ENCODE measurements around the gene CSRNP3. TPM values are rescaled to one million over a fixed set of nuclear protein-coding genes. Genes with fewer than 3 reads are reported as not detected.

Gene CSRNP3
- total RNA-seq, 1 experiment from 2014 or later = 1.3 TPM

DNA sequence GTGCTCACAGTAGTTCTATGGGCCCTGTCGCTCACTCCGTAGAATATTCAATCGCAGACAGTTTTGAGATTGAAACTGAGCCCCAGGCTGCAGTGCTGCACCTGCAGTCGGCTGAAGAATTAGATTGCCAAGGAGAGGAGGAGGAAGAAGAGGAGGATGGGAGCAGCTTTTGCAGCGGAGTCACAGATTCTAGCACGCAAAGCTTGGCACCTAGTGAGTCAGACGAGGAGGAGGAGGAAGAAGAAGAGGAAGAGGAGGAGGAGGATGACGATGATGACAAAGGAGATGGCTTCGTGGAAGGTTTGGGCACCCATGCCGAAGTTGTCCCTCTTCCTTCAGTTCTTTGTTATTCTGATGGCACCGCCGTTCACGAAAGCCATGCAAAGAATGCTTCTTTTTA, 209.4 kb downstream of the CSRNP3 start:
- ChIA-PET POLR2A (no interaction called here), CTCF (no interaction called here)
- Histone ChIP-seq H3K9me3 (no peaks in the 10 kb centered on the region), H3K27me3 (replicated peaks; ENCODE audit: control insufficient read depth, insufficient read depth, low read length) (no peaks in the 10 kb centered on the region), H3K36me3 (ENCODE audit: control insufficient read depth, insufficient read depth, low read length) (no peaks in the 10 kb centered on the region), H3K4me1 (no peaks in the 10 kb centered on the region), H3K4me3 (ENCODE audit: low read depth, low read length) (no peak overlapping the region)
- intact Hi-C loops (cut with micrococcal nuclease; ENCODE audit: unreplicated experiment) = no loop called here
- Mint-ChIP-seq H3K27me3 (ENCODE audit: insufficient read depth, unreplicated experiment) (no peaks in the 10 kb centered on the region), H3K9me3 (ENCODE audit: unreplicated experiment) (no peaks in the 10 kb centered on the region), H3K27ac (ENCODE audit: unreplicated experiment) (no peak overlapping the region), H3K4me3 (ENCODE audit: unreplicated experiment) (no peak overlapping the region), H3K36me3 (ENCODE audit: insufficient read depth, unreplicated experiment) (no peaks in the 10 kb centered on the region), H3K4me1 (ENCODE audit: low read depth, unreplicated experiment) (no peaks in the 10 kb centered on the region)
- no TSS peak for BruUV-seq (replicated peaks)
- TF ChIP-seq, protein P1, sequence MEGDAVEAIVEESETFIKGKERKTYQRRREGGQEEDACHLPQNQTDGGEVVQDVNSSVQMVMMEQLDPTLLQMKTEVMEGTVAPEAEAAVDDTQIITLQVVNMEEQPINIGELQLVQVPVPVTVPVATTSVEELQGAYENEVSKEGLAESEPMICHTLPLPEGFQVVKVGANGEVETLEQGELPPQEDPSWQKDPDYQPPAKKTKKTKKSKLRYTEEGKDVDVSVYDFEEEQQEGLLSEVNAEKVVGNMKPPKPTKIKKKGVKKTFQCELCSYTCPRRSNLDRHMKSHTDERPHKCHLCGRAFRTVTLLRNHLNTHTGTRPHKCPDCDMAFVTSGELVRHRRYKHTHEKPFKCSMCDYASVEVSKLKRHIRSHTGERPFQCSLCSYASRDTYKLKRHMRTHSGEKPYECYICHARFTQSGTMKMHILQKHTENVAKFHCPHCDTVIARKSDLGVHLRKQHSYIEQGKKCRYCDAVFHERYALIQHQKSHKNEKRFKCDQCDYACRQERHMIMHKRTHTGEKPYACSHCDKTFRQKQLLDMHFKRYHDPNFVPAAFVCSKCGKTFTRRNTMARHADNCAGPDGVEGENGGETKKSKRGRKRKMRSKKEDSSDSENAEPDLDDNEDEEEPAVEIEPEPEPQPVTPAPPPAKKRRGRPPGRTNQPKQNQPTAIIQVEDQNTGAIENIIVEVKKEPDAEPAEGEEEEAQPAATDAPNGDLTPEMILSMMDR (IDR thresholded peaks at IDR 0.05; ENCODE audit: insufficient read depth in 1 of 2, low read depth in 1 of 2, low read length in 1 of 2, severe bottlenecking in 1 of 2, unreplicated experiment in 1 of 2) = no peak
- no peak for DNase-seq

DNA sequence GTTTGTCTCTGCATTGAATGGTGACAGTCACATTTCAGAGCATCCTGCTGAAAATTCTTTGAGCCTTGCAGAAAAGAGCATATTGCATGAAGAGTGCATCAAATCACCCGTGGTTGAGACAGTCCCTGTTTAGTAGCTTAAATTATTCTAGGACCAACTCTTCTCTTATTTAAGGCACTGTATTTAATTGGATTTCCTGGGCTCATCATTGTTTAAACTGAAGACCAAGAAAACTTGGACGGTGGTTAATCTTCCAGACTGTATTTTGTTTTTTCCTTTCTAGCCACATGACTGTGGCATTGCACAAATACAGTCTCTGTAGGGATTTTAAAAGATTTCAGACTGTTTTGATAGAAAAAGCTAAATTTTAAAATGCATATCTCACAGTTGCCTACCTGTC, 210.1 kb downstream of the CSRNP3 start:
- Mint-ChIP-seq H3K4me1 (ENCODE audit: low read depth, unreplicated experiment) (no peaks in the 10 kb centered on the region), H3K27me3 (ENCODE audit: insufficient read depth, unreplicated experiment) (no peaks in the 10 kb centered on the region), H3K4me3 (ENCODE audit: unreplicated experiment) (no peak overlapping the region), H3K9me3 (ENCODE audit: unreplicated experiment) (no peaks in the 10 kb centered on the region), H3K36me3 (ENCODE audit: insufficient read depth, unreplicated experiment) (no peaks in the 10 kb centered on the region), H3K27ac (ENCODE audit: unreplicated experiment) (no peak overlapping the region)
- H3K4me1 ChIP-seq = no peaks in the 10 kb centered on the region
- BruUV-seq (replicated peaks) = no TSS peak
- H3K4me3 ChIP-seq (ENCODE audit: low read depth, low read length) = no peak overlapping the region
- no peaks in the 10 kb centered on the region for H3K9me3 ChIP-seq
- no peaks in the 10 kb centered on the region for H3K36me3 ChIP-seq (ENCODE audit: control insufficient read depth, insufficient read depth, low read length)
- POLR2A ChIA-PET = no interaction called here
- TF ChIP-seq, protein P1 (IDR thresholded peaks at IDR 0.05; ENCODE audit: insufficient read depth in 1 of 2, low read depth in 1 of 2, low read length in 1 of 2, severe bottlenecking in 1 of 2, unreplicated experiment in 1 of 2) = no peak
- no peaks in the 10 kb centered on the region for H3K27me3 ChIP-seq (replicated peaks; ENCODE audit: control insufficient read depth, insufficient read depth, low read length)
- CTCF ChIA-PET = no interaction called here
- no peak for DNase-seq
- intact Hi-C loops (cut with micrococcal nuclease; ENCODE audit: unreplicated experiment) = no loop called here

DNA sequence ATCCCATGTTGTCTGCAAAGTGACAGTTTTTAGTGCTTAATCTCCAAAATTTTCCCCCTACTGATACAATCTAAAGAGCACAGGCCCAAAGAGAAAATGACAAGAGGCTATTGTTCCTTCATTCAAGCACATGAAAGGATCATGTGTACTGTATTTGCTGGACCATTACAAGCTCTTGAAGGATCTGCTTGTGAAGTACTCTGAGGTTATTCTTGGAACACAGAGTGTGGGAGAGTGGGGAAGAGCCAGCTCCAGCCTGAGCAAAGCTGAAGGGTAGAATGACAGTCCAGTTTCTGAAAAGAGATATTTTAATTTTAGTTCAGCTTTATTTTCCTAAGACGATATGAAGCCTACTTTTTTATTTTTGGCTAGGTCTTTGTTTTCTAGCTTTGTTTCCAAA, 212.3 kb downstream of the CSRNP3 start:
- Histone ChIP-seq H3K9me3 (no peaks in the 10 kb centered on the region), H3K27me3 (replicated peaks; ENCODE audit: control insufficient read depth, insufficient read depth, low read length) (no peaks in the 10 kb centered on the region), H3K4me1 (no peaks in the 10 kb centered on the region), H3K36me3 (ENCODE audit: control insufficient read depth, insufficient read depth, low read length) (no peaks in the 10 kb centered on the region), H3K4me3 (ENCODE audit: low read depth, low read length) (no peak overlapping the region)
- no peak for DNase-seq
- no peak overlapping the region for H3K27ac Mint-ChIP-seq (ENCODE audit: unreplicated experiment)
- POLR2A ChIA-PET = no interaction called here
- H3K4me3 Mint-ChIP-seq (ENCODE audit: unreplicated experiment) = no peak overlapping the region
- H3K27me3 Mint-ChIP-seq (ENCODE audit: insufficient read depth, unreplicated experiment) = no peaks in the 10 kb centered on the region
- H3K9me3 Mint-ChIP-seq (ENCODE audit: unreplicated experiment) = no peaks in the 10 kb centered on the region
- intact Hi-C loops (cut with micrococcal nuclease; ENCODE audit: unreplicated experiment) = no loop called here
- H3K36me3 Mint-ChIP-seq (ENCODE audit: insufficient read depth, unreplicated experiment) = no peaks in the 10 kb centered on the region
- H3K4me1 Mint-ChIP-seq (ENCODE audit: low read depth, unreplicated experiment) = no peaks in the 10 kb centered on the region
- CTCF ChIA-PET = no interaction called here
- TF ChIP-seq, protein P1 (IDR thresholded peaks at IDR 0.05; ENCODE audit: insufficient read depth in 1 of 2, low read depth in 1 of 2, low read length in 1 of 2, severe bottlenecking in 1 of 2, unreplicated experiment in 1 of 2) = no peak
- no TSS peak for BruUV-seq (replicated peaks)

Data from Caco-2 (cell line).